Ishikawa (cell line): ENCODE data around the gene ABR.

Experiments
- CEBPB ChIP-seq: IDR thresholded peaks from 2 replicates; pipeline ENCODE4 v1.6.1; 2012
- CREB1 ChIP-seq: IDR thresholded peaks from 2 replicates; pipeline ENCODE4 v1.6.1; 2012; ENCODE audit warnings: low read depth
- EP300 ChIP-seq: IDR thresholded peaks from 2 replicates; pipeline ENCODE4 v1.6.1; 2012; ENCODE audit warnings: borderline replicate concordance
- FOXM1 ChIP-seq: IDR thresholded peaks from 2 replicates; pipeline ENCODE4 v1.6.1; 2012; ENCODE audit warnings: low read depth, borderline replicate concordance
- RAD21 ChIP-seq: IDR thresholded peaks from 2 replicates; pipeline ENCODE4 v1.6.1; 2012; ENCODE audit warnings: low read depth
- REST ChIP-seq: IDR thresholded peaks from 2 replicates; pipeline ENCODE4 v1.6.1; 2012; ENCODE audit warnings: low read depth, mild to moderate bottlenecking
- TAF1 ChIP-seq: IDR thresholded peaks from 2 replicates; pipeline ENCODE4 v1.6.1; 2012; ENCODE audit warnings: low read depth, mild to moderate bottlenecking
- TEAD4 ChIP-seq: IDR thresholded peaks from 2 replicates; pipeline ENCODE4 v1.6.1; 2012
- USF1 ChIP-seq: IDR thresholded peaks from 2 replicates; pipeline ENCODE4 v1.6.1; 2012

GRCh38 chr17:1126250-1126797 lies 53.5 kb downstream of the ABR start:
- TF ChIP-seq FOXM1 = no peak
- TF ChIP-seq CREB1 = no peak
- TF ChIP-seq RAD21 = no peak
- TF ChIP-seq EP300 = no peak
- TF ChIP-seq TEAD4 = no peak
- no peak for TF ChIP-seq USF1
- no peak for TF ChIP-seq REST
- no peak for TF ChIP-seq CEBPB
- no peak for TF ChIP-seq TAF1
